HFFc6 (cell line): ENCODE data around the gene JMJD8. TPM values are rescaled to one million over a fixed set of nuclear protein-coding genes. Genes with fewer than 3 reads are reported as not detected.
A peak's percentile ranks its signal among the peaks of the same experiment; 100 is the strongest.

Source experiments
- DNase-seq: peaks from one replicate; pipeline ENCODE4 v3.0.0-alpha.2; 2018
- H3K27ac Mint-ChIP-seq: 2 replicates; pipeline ENCODE4 v1.8.0; 2020; ENCODE audit warnings: mild to moderate bottlenecking, mixed read lengths
- H3K27me3 Mint-ChIP-seq: 2 replicates; pipeline ENCODE4 v1.8.0; 2021; ENCODE audit warnings: mild to moderate bottlenecking, moderate library complexity, mixed read lengths; ENCODE audit not compliant: insufficient read depth
- H3K36me3 Mint-ChIP-seq: 2 replicates; pipeline ENCODE4 v1.8.0; 2021; ENCODE audit warnings: low read depth, mixed read lengths
- H3K4me1 Mint-ChIP-seq: 2 replicates; pipeline ENCODE4 v1.8.0; 2020; ENCODE audit warnings: low read depth, mixed read lengths
- H3K4me3 Mint-ChIP-seq: 2 replicates; pipeline ENCODE4 v1.8.0; 2020; ENCODE audit warnings: mild to moderate bottlenecking, moderate library complexity, mixed read lengths
- H3K9me3 Mint-ChIP-seq: 2 replicates; pipeline ENCODE4 v1.8.0; 2020; ENCODE audit warnings: mild to moderate bottlenecking, mixed read lengths
- total RNA-seq, 6 experiments: library from RNA; stranded (reverse); fragmentation: NEBNext Ultra II Directional; extraction: Animal tissue kit (Norgen Biotek cat#: 25700); gene quantifications; 2 replicates in 1 of 6; 3 replicates in 5 of 6; pipeline ENCODE4 v1.2.3, GENCODE V29; 2021
- TF ChIP-seq, protein P1 (sequence below): fragments of 200-600 bp; sonication (generic); IDR thresholded peaks from 2 replicates; pipeline ENCODE4 v1.5.0; 2021; ENCODE audit warnings: antibody characterized with exemption, mild to moderate bottlenecking

JMJD8 gene
- total RNA-seq, 6 experiments from 2014 or later: 7.6 to 10.6 (median 9.3) TPM

GRCh38 chr16:686459-687260 is 2.5 kb upstream of the JMJD8 start:
- TF ChIP-seq, protein P1, sequence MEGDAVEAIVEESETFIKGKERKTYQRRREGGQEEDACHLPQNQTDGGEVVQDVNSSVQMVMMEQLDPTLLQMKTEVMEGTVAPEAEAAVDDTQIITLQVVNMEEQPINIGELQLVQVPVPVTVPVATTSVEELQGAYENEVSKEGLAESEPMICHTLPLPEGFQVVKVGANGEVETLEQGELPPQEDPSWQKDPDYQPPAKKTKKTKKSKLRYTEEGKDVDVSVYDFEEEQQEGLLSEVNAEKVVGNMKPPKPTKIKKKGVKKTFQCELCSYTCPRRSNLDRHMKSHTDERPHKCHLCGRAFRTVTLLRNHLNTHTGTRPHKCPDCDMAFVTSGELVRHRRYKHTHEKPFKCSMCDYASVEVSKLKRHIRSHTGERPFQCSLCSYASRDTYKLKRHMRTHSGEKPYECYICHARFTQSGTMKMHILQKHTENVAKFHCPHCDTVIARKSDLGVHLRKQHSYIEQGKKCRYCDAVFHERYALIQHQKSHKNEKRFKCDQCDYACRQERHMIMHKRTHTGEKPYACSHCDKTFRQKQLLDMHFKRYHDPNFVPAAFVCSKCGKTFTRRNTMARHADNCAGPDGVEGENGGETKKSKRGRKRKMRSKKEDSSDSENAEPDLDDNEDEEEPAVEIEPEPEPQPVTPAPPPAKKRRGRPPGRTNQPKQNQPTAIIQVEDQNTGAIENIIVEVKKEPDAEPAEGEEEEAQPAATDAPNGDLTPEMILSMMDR: no peak
- H3K27ac Mint-ChIP-seq: no peak overlapping the region
- H3K27me3 Mint-ChIP-seq: peaks cover 8% of the 10 kb centered on the region
- H3K9me3 Mint-ChIP-seq: no peaks in the 10 kb centered on the region
- H3K4me3 Mint-ChIP-seq: no peak overlapping the region
- H3K36me3 Mint-ChIP-seq: peaks cover 16% of the 10 kb centered on the region
- peaks cover 17% of the 10 kb centered on the region for H3K4me1 Mint-ChIP-seq
- DNase-seq: no peak

DNA sequence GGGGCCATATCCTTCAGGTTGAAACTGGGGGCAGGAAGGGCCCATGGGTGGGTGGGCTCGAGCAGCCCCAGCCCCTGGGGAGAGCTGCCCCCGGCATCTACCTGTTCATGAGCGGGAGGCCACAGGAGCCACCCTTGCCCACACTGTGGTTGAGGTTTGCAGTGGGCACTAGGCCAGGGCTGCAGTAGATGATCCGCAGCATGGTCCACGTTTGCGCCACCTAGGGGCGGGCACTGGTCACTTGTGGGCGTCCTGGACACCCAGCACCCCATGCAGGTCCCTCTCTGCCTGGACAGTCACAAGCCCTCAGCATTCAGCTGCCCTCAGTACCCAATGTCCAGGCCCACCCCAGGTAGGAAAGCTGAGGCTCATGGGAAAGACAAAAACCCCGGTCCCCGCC is 1.8 kb upstream of the JMJD8 start:
- no peak overlapping the region for H3K27ac Mint-ChIP-seq
- no peaks in the 10 kb centered on the region for H3K9me3 Mint-ChIP-seq
- TF ChIP-seq, protein P1: peak; percentile 72
- H3K36me3 Mint-ChIP-seq: peaks cover 20% of the 10 kb centered on the region
- H3K27me3 Mint-ChIP-seq: peaks cover 6% of the 10 kb centered on the region
- peaks cover 22% of the 10 kb centered on the region for H3K4me1 Mint-ChIP-seq
- H3K4me3 Mint-ChIP-seq: no peak overlapping the region
- DNase-seq: peak; percentile 37

- Mint-ChIP-seq H3K27ac (no peak overlapping the region), H3K36me3 (peaks cover 20% of the 10 kb centered on the region)
Observed at GRCh38 chr16:684961-685696, 995 bp upstream of the JMJD8 start.

DNA sequence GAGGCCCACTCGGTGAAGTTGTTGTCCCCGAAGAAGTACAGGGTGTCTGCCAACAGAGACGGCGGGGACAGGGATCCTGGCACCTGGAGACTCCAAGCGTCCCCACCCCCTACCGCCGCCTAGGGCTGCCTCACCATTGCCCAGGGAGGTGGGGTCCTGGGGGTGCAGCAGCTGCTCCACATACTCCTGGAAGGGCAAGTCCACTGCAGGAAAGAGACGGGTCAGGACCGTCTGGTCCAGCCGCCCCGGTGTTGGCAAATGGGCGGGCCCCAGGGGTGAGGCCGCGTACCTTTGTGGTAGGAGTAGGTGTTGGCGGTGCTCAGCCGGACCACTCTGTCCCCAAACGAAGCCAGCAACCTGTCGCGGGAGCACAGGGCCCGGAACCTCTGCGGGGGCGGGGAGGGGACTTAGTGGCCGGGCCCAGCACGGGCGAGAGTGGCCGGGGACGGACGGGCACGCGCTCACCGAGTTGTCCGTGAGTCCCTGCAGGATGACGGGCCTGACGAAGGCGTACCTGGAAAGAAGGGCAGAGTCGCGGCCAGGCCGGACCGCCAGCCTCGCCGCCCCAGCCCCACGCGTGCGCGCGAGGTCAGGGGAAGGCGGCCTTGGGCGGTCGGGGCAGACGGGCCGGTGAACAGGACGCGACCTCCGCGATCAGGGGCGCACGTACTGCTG is 601 bp downstream of the JMJD8 start:
- Mint-ChIP-seq H3K4me1 (peaks cover 14% of the 10 kb centered on the region), H3K36me3 (peaks cover 20% of the 10 kb centered on the region), H3K27ac (no peak overlapping the region), H3K4me3 (no peak overlapping the region), H3K27me3 (peaks cover 5% of the 10 kb centered on the region; the same call in 1 of the 2 replicates), H3K9me3 (no peaks in the 10 kb centered on the region)
- no peak for DNase-seq
- TF ChIP-seq, protein P1: no peak

More at GRCh38 chr16:684961-685696, 995 bp upstream of the JMJD8 start:
- no peak for DNase-seq
- no peaks in the 10 kb centered on the region for H3K9me3 Mint-ChIP-seq
- no peak overlapping the region for H3K4me3 Mint-ChIP-seq
- TF ChIP-seq, protein P1: no peak
- H3K4me1 Mint-ChIP-seq: peaks cover 20% of the 10 kb centered on the region
- H3K27me3 Mint-ChIP-seq: peaks cover 6% of the 10 kb centered on the region
